Right cardiac atrium (tissue), 5 donors: ENCODE measurements around the gene DALRD3. TPM values are rescaled to one million over a fixed set of nuclear protein-coding genes. Genes with fewer than 3 reads are reported as not detected.

Source experiments
- ATAC-seq, 2 donors: fragments of 200-7000 bp; cut with Tn5 transposase; one replicate each; pipeline versions ENCODE4 v1.8.0 to v1.9.1; 2020; ENCODE audit warnings: moderate library complexity in 2 of 2, mild to moderate bottlenecking in 1 of 2
- DNase-seq, 3 donors: peaks; one replicate each; pipeline ENCODE4 v3.0.0-alpha.2; 2020
- H3K27ac ChIP-seq: one replicate; pipeline ENCODE4 v1.5.1; 2013; ENCODE audit warnings: mild to moderate bottlenecking, low read length, control low read depth, moderate library complexity
- H3K27me3 ChIP-seq: one replicate; pipeline ENCODE4 v1.6.1; 2013; ENCODE audit not compliant: control insufficient read depth, insufficient read depth
- H3K4me1 ChIP-seq: one replicate; pipeline ENCODE4 v1.6.1; 2013; ENCODE audit warnings: low read length; ENCODE audit not compliant: control insufficient read depth, insufficient read depth
- H3K4me3 ChIP-seq: one replicate; pipeline ENCODE4 v1.5.1; 2013; ENCODE audit warnings: low read length, control low read depth
- H3K9me3 ChIP-seq: one replicate; pipeline ENCODE4 v1.6.1; 2013; ENCODE audit warnings: low read length; ENCODE audit not compliant: control insufficient read depth
- WGBS: extraction: QIAGEN DNeasy Blood & Tissue Kit; methylation state at CpG from one replicate; pipeline ENCODE4 v1.1.7; 2013; 5-methylcytosine and 5-hydroxymethylcytosine counted together
- intact Hi-C, 4 donors: fragments of 100-400 bp; cut with DNase I; formaldehyde crosslinking; loops; one replicate each; pipeline versions ENCODE4 v1.11.0 to v1.14.0; 2022 to 2023
- polyA plus RNA-seq: library from polyadenylated mRNA; stranded (reverse); fragments of 200-250 nt; gene quantifications from one replicate; pipeline ENCODE4 v1.2.3, GENCODE V29; 2013
- total RNA-seq, 4 donors: library from RNA; stranded (reverse); fragmentation: NEBNext Ultra II Directional; extraction: Animal tissue kit (Norgen Biotek cat#: 25700); gene quantifications; one replicate each; pipeline ENCODE4 v1.2.1, GENCODE V29; 2021
- donor health status: healthy with polysubstance abuse.
- donor health status: DM: no; HTN: yes; CAD: no.
- donor health status: DM: no; HTN: no; CAD: no.
- donor health status: DM: no; HTN: yes; CAD: no; lungs with severe emphysema.
- donor health status: DM: yes; HTN: yes; CAD: no.

The DALRD3 gene
- total and polyA plus RNA-seq, 5 donors = 7.5 to 10.4 (median 9.9) TPM

- intact Hi-C loops = no loop called here
- WGBS = 89% methylated on average over 6 of the region's 6 CpGs
- Histone ChIP-seq H3K27me3 (no peaks in the 10 kb centered on the region), H3K4me3 (no peak overlapping the region), H3K27ac (no peak overlapping the region), H3K9me3 (no peaks in the 10 kb centered on the region), H3K4me1 (no peaks in the 10 kb centered on the region)
- ATAC-seq = no peak
- DNase-seq = peak in 1 of 3 donors; percentile 12
These were observed 17.2 kb downstream of the DALRD3 start for GRCh38 chr3:49001155-49001554.

DNA sequence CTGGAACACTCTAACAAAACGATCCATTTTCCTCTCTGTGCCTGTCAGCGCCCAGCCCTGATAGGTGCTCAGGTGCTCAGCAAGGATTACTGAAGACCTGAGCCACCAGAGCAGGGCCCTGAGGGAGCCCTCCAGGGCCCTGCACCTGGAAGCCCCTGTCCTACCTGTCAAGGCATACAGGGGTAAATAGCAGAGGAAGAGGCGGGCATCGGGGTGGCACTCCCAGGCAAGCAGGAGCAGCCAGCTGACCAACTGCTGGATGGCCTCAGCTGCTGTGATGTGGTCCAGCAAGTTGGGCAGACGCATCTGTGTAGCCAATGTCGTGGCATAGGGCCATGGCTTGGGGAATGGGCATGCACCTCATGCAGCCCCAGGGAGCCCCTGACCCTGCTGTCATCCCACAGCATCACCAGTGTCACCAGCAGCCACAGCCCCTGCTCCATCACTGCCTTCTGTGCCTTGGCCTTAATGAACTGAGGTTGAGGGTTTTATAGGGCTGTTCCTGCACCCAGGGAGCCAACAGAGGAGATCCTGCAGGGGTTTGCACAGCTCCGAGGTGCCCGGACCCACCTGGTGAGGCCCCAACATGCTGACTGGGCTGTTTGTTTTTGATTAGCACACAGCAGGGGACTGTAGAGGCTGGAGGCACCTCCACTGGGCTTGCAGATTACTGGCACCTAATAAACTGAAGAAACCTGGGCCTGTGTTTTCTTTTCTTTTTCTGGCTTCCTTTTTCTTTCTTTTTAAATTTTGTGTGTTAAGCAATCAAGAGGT lies 19.1 kb downstream of the DALRD3 start:
- no peaks in the 10 kb centered on the region for H3K27me3 ChIP-seq
- no peaks in the 10 kb centered on the region for H3K4me1 ChIP-seq
- DNase-seq = no peak
- intact Hi-C loops = loop anchor here in 1 of 4 donors (10.0 kb wide), 1 partner anchor 446 kb away; no protein-coding TSS in a partner anchor
- H3K9me3 ChIP-seq = no peaks in the 10 kb centered on the region
- ATAC-seq = no peak
- no peak overlapping the region for H3K4me3 ChIP-seq
- 83% methylated on average over 8 of the region's 8 CpGs for WGBS
- H3K27ac ChIP-seq = no peak overlapping the region

DNA sequence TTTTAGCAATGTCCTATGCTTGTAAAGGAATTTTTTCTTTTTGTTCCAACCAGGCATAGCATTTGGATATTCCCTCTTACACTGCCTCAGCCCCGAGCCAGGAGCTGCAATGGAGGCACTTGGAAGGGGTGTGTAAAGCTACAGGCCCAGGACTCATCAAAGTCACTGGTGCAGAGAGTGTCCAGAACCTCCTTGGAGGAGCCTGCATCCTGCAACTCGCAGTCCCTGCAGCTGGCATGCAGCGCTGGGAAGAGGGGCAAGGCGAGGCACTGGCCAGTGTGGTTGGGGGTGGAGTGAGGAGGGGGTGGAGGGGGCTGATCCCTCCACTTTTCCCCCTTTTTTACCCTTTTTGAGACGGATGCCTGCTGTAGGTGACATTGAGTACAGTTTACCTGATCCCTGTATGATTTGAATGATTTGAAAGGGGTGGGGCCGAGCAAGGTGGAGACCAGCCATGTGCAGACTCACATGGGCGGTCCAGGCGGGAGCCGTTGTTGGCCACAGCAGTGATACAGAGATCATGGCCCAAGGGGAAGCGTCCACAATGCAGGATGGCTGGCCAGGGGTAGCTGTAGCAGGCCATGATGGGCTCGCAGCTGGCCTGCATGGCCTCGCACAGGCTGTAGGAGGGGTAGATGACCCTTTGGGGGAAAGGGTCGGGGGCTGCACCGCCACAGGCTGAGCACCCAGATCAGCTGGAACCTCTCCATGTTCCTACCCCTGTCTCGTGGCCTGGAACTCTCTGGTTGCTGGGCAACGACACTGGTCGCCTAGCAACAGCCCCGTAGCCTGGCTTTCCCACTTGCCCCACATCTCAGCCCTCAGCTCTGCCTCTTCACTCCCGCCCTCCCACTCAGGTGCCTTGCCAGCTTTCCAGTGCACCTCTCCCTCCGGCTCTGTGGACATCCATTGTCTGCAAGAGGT lies 20.4 kb downstream of the DALRD3 start:
- Histone ChIP-seq H3K27ac (no peak overlapping the region), H3K27me3 (no peaks in the 10 kb centered on the region), H3K4me3 (no peak overlapping the region), H3K4me1 (no peaks in the 10 kb centered on the region), H3K9me3 (no peaks in the 10 kb centered on the region)
- DNase-seq (no peak), ATAC-seq (no peak)
- intact Hi-C loops = loop anchor here in 1 of 4 donors (10.0 kb wide), 1 partner anchor 447 kb away; no protein-coding TSS in a partner anchor
- 76% methylated on average over 20 of the region's 20 CpGs for WGBS

DNA sequence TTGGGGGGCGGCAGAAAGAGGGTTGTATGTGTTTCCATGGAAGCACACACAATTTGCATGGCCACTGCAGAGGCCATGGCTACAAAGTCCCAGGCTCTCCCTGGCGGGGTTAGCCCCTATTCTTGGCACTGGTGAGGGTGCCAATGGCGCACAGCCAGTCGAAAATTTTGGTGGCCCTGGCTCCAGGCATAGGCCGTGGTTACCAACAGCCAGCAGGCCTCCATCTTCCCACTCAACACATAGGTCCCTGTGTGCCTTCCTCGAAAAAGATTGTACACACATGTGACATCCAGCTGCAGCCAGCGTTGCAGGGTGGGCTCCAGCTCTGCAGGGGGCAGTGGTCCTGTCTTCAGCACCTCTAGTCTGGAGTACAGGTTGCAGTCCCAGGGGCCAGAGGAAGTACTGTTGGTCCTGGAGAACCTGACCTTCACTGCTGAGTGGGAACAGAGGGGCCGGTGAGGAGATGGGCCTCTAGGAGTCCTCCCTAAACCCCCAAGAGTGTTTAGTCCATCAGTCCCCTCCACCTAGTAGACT lies 21.2 kb downstream of the DALRD3 start:
- no peak overlapping the region for H3K27ac ChIP-seq
- no peaks in the 10 kb centered on the region for H3K4me1 ChIP-seq
- DNase-seq = peak in 1 of 3 donors; percentile 59
- no peaks in the 10 kb centered on the region for H3K9me3 ChIP-seq
- no peaks in the 10 kb centered on the region for H3K27me3 ChIP-seq
- no peak for ATAC-seq
- no peak overlapping the region for H3K4me3 ChIP-seq
- 69% methylated on average over 8 of the region's 8 CpGs for WGBS
- intact Hi-C loops = loop anchor here in 1 of 4 donors (10.0 kb wide), 1 partner anchor 448 kb away; no protein-coding TSS in a partner anchor

DNA sequence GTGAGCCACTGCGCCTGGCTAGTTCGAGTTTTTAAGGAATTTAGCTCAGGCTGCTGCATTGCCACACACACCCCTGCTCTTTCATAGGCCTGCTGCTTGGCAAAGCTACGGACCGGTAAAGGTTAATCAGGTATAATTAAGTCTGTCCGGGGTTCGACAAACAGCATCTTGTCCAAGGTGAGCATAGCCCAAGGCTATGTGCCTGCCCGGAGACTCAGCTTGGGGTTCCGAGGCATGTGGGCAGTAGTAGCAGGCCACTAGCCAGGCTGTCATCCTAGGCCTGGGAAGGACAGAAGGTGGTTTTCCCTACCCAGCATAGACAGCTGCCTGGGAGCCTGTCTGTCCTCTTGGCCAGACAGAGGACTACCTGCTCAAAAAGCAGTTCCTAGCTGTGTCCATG lies 21.7 kb downstream of the DALRD3 start:
- Histone ChIP-seq H3K9me3 (no peaks in the 10 kb centered on the region), H3K27ac (no peak overlapping the region), H3K27me3 (no peaks in the 10 kb centered on the region), H3K4me1 (peaks cover under 1% of the 10 kb centered on the region), H3K4me3 (no peak overlapping the region)
- intact Hi-C loops = loop anchor here in 1 of 4 donors (10.0 kb wide), 1 partner anchor 448 kb away; no protein-coding TSS in a partner anchor
- WGBS = 96% methylated on average over 8 of the region's 8 CpGs
- ATAC-seq (no peak), DNase-seq (no peak)

DNA sequence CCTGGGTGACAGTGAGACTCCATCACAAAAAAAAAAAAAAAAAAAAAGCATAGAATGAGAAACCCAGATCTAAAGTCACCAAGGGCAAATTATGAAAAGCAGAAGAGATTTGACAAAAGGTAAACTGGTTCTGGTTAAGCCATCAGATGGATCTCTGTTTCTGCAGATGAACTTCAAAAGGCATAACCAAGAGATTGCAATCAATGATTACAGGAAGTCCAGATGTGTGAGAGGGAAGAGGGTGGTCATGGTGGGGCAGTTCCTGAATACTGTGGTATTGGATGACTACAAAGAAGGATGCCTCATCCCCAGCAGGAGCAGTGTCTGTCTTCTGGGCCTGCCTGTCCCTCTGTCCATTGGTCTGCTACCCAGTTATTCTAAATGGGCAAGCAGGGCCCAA lies 24.5 kb downstream of the DALRD3 start:
- Histone ChIP-seq H3K9me3 (no peaks in the 10 kb centered on the region), H3K27ac (no peak overlapping the region), H3K4me1 (peaks cover 8% of the 10 kb centered on the region), H3K4me3 (no peak overlapping the region), H3K27me3 (no peaks in the 10 kb centered on the region)
- ATAC-seq (no peak), DNase-seq (no peak)
- intact Hi-C loops = loop anchor here in 1 of 4 donors (10.0 kb wide), 1 partner anchor 451 kb away; no protein-coding TSS in a partner anchor

DNA sequence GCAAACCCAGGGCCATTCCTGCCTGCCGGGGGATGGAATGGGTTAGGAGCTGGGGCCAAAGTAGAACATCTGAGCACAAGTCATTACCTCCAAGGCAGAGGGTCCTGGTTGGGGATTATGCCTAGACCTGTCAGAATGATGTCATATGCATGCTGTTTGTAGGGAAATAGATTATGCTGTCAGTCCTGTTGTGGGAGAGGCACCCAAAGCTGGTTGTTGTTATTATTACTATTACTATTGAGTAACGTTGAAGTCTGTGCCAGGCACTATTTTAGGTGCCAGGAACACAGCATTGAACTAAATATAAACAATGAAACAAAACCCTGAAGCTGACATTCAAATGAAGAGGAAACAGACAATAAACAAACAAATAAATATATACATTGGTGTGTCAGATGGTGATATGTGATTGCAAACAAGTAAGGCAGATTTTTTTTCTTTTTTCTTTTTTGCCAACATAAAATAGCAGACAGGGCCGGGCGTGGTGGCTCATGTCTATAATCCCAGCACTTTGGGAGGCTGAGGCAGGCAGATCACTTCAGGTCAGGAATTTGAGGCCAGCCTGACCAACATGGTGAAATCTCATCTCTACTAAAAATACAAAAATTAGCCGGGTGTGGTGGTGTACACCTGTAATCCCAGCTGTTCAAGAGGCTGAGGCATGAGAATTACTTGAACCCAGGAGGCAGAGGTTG lies 26.4 kb downstream of the DALRD3 start:
- H3K4me3 ChIP-seq = no peak overlapping the region
- H3K4me1 ChIP-seq = peaks cover 8% of the 10 kb centered on the region
- 77% methylated on average over 5 of the region's 5 CpGs for WGBS
- H3K27ac ChIP-seq = no peak overlapping the region
- intact Hi-C loops = loop anchor here in 1 of 4 donors (10.0 kb wide), 1 partner anchor 453 kb away; no protein-coding TSS in a partner anchor
- no peaks in the 10 kb centered on the region for H3K9me3 ChIP-seq
- H3K27me3 ChIP-seq = no peaks in the 10 kb centered on the region
- ATAC-seq (no peak), DNase-seq (no peak)

DNA sequence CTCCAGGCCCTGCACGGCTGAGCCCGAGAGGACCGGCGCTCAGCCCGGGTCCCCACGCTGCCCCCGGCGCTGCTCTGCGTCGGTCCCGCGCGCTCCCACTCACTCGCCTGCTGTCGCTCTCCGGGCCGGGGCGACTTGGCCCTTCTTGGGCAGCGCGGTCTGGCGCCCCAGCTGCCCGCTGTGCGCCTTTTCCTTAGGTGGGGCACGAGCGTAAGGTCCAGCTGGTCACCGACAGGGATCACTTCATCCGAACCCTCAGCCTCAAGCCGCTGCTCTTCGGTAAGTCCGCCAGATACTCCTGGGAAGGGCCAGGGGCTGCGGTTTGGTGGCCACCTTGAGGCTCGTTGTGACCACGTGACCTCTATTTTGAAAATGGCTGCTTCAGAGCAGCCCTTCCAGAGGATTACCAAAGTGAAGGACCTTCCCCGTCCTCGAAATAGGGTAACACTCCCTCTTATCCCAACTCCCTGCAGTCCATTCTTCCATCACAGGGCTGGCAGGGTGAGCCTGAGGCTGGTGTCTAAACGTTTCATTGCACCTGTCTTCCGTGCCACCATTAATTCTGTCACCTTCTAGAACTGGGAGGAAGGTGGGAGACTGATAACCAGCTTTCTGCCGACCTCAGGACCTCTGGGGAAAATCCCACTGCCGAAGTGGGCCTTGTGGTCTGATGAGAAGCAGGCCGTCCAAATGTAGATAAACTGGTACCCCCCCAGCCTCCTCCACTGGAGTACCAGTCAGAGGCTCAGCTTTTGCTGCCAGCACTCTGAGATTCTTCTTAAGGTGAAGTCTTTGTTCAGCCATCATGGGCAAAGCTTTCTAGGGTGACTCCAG lies 27.5 kb downstream of the DALRD3 start:
- no peaks in the 10 kb centered on the region for H3K27me3 ChIP-seq
- ATAC-seq = peak; percentile 12 to 33
- H3K4me1 ChIP-seq = peaks cover 8% of the 10 kb centered on the region
- no peaks in the 10 kb centered on the region for H3K9me3 ChIP-seq
- H3K27ac ChIP-seq = peak overlapping the region; percentile 90
- 5% methylated on average over 40 of the region's 40 CpGs for WGBS
- peak; percentile 20 to 66 (median 55) for DNase-seq
- intact Hi-C loops = loop anchor here in 1 of 4 donors (10.0 kb wide), 1 partner anchor 454 kb away; no protein-coding TSS in a partner anchor
- peak overlapping the region; percentile 63 for H3K4me3 ChIP-seq

DNA sequence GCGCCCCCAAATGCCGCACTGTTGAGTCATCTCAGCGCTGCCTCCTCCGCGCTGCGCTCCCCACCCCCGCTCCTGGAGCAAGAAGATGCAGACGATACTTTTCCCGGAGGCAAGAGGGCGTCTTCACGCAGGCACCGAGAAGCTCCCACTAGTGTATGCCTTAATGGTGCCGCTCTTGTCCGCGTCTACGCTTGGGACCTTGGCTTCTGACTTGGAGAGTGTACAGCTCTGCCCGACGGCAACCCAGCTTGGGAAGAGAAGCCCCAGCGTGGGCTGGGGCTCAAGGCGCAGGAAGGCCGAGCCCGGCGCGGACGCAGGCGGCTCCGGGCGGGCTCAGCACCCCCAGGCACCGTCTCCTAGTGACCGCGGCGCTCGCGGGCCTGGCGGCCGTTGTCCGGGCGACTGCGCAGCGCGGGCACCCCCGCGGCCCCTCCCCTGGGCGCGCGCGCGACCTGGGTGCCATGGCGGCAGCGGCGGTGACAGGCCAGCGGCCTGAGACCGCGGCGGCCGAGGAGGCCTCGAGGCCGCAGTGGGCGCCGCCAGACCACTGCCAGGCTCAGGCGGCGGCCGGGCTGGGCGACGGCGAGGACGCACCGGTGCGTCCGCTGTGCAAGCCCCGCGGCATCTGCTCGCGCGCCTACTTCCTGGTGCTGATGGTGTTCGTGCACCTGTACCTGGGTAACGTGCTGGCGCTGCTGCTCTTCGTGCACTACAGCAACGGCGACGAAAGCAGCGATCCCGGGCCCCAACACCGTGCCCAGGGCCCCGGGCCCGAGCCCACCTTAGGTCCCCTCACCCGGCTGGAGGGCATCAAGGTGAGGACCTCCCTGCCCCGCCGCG lies 28.4 kb downstream of the DALRD3 start, which contains the start of gene P4HTM:
Gene P4HTM, plus strand, starts transcription at position 446 of the 840 bp plus-strand sequence. Its CDS starts 16 bp downstream, at position 462.
- Histone ChIP-seq H3K27ac (peak within 1 kb of the TSS; percentile 90), H3K4me1 (peaks cover 8% of the 10 kb centered on the region), H3K4me3 (peak within 1 kb of the TSS; percentile 63), H3K27me3 (no peaks in the 10 kb centered on the region), H3K9me3 (no peaks in the 10 kb centered on the region)
- DNase-seq = peak; percentile 91 to 96 (median 95)
- WGBS = under 1% methylated on average over 90 of the region's 91 CpGs
- intact Hi-C loops = loop anchor here in 1 of 4 donors (10.0 kb wide), 1 partner anchor 455 kb away; no protein-coding TSS in a partner anchor
- ATAC-seq = peak; percentile 92 to 94
